ENCODE measurements around the gene SLC25A45. TPM values are rescaled to one million over a fixed set of nuclear protein-coding genes. Genes with fewer than 3 reads are reported as not detected.
A peak's percentile ranks its signal among the peaks of the same experiment; 100 is the strongest.

The SLC25A45 gene
- total RNA-seq, 1 donor from 2014 or later = 10.5 TPM

DNA sequence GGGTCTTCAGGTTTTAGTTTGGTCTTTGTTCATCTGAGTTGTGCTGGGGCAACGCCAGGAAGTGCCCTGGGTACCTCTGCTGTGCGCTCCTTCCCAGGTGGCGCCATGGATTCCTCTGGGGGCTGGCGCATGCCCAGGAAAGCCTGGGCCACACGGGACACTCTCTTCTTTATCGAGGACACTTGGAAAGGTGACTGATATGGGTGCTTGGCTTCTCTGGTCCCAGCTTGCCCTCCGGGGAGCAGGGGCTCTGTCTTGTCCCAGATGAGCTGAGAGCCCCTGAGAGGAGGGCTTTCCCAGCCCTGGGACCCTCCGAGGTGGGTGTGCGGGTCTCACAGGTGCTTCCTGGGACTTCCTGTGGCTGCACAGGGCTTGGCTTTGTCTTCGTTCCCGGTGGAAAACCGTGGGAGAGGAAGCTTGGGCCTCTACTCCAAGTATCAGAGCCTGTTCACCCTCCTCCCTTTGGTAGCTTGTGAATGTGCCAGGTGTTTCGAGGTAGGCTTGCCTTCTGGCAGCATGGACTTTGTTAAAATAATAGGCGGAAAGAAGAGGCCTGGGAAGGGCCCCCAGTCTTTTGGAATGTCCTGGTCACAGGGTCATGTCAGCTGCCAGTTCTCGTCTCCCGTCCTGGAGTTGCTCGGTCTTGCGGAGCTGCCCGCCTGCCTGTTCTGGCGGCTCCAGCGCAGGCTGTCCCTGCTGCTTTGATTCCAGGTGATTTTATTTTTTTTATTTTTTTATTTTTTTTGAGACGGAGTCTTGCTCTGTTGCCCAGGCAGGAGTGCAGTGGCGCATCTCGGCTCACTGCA, 30.0 kb upstream of the SLC25A45 start:
- DNase-seq (ENCODE audit: low spot score) = peak; percentile 74
- intact Hi-C loops (cut with DNase I) = no loop called here

GRCh38 chr11:65411681-65412070, 29.2 kb upstream of the SLC25A45 start:
- intact Hi-C loops (cut with DNase I) = no loop called here
- DNase-seq (ENCODE audit: low spot score) = peak; percentile 58

DNA sequence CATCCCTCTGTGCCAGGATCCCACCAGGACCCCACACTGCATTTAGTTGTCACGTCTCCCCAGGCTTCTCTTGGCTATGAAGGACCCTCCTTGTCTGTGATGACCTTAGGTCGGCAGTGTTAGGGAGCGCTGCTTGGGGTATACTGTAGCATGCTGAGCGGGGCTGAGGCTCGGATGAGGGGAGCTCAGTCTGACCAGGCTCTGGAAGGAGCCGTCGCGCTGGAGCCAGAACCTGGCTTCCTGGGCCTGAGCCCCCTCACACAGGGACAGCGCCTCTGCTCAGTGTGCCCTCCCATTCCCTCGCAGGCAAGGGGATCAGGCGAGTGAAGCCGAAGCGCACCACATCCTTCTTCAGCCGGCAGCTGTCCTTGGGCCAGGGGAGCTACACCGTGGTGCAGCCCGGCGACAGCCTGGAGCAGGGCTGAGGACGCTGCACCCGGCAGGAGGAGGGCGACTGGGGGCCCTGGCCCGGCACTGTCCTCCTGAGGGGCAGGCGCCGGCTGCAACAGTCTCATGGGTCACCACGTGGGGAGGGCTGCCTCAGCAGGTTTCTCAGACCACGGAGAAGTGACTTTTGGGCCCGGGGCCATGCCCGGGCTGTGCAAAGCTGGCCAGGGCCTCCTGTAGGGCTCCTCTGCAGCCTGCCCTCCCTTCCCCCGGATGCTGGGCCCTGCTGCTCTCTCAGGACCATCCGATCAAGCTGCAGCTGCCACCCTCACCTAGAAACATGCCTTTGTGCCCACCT, 28.7 kb upstream of the SLC25A45 start:
- DNase-seq (ENCODE audit: low spot score) = peak; percentile 72
- intact Hi-C loops (cut with DNase I) = no loop called here

DNA sequence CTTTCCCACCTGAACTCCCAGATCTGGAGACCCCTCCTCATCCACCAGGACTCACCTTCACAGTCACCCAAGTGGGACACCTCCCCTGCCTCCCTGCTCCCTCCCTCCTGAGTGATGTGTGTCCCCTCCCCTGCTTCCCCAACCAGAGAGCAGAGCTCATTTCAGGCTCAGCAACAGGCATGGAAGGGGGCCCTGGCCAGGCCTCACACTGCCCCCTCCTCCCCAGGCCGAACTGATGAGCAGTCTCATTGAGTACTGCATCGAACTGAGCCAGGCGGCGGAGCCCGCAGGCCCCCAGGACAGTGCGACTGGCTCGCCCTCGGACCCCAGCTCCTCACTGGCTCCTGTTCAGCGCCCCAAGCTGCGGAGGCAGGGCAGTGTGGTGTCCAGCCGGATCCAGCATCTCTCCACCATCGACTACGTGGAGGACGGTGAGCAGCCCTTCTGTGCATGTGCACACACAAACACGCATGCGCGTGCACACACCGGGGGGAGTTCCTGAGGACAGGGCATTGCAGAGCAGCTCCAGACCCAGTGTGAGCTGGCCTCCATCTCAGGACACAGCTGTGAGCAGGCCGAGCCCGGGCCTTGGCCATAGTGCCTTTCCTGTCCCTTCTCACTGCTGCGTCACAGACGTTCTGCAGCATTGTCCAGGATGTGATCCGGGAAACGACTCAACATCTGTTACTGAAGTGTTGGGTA, 22.3 kb upstream of the SLC25A45 start:
- DNase-seq (ENCODE audit: low spot score) = no peak

DNA sequence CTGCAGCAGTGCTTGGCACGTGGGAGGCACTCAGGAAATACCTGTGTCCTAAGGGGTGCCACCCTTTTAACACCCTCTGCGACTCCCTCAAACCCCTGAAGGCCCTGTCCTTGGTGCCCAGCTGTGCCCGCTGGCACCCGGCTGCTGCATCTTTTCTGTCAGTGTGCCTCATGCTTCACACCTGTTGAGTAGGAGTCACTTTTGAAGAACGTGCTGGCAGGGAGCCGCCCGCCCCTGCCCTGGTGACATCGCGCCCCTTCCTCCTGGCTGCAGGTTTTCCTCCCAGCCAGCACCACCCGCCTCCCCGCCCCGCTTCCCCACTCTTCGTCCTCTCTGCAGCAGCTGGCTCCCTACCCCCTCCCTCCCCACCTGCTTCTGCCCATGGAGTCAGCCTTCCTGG, 21.8 kb upstream of the SLC25A45 start:
- intact Hi-C loops (cut with DNase I) = no loop called here
- no peak for DNase-seq (ENCODE audit: low spot score)

More for the DNA sequence above, 22.3 kb upstream of the SLC25A45 start:
- intact Hi-C loops (cut with DNase I) = no loop called here

DNA sequence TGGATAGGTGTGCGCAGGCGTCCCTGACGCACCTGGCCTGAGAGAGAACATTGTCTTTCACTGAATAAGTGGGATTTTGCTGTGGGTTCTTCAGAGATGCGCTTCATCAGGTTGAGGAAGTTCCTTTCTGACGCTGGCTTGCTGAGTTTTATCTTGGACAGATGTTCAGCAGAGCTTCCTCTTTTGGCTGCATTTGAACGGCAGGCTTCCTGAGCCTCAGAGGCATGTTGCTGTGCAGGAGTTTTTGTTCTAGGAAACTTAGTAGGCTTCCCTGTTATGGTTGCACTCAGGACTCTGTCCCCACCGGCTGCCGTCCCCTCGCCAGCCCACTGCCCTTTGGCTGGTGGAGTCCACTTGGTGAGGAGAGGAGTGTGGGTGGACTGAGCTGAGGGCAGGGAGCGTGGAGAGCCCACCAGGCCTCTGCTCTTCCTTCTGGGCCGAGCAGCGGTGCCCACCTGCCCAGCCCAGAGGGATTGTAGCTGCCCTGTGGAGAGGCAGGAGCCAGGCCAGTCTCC, 21.2 kb upstream of the SLC25A45 start:
- no peak for DNase-seq (ENCODE audit: low spot score)
- intact Hi-C loops (cut with DNase I) = no loop called here

DNA sequence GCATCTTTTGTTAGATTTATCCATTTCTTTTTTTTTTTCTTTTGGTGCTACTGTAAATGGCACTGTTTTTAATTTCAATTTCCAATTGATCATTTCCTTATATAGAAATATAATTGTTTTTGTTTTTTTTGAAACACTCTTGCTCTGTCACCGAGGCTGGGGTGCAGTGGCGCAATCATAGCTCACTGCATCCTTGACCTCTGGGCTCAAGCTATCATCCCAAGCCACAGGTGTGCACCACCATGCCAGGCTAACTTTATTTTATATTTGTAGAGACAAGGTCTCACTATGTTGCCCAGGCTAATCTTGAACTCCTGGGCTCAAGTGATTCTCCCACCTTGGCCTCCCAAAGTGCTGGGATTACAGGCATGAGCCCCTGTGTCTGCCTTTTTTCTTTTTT, 20.3 kb upstream of the SLC25A45 start:
- intact Hi-C loops (cut with DNase I) = no loop called here
- no peak for DNase-seq (ENCODE audit: low spot score)

DNA sequence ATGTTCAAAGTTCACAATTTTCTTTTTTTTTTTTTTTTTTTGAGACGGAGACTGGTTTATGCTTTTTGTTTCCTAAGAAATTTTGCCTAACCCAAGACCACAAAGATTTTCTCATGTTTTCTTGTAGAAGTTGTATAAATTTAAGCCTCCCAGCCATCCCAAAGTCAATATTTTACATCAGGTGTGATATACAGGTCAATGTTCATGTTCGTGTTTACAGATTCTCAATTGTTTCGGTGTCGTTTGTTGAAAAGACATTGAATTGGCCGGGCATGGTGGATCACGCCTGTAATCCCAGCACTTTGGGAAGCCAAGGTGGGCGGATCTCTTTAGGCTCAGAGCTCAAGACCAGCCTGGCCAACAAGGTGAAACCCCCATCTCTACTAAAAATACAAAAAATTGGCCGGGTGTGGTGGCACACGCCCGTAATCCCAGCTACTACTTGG, 19.4 kb upstream of the SLC25A45 start:
- DNase-seq (ENCODE audit: low spot score) = no peak
- intact Hi-C loops (cut with DNase I) = no loop called here

GRCh38 chr11:65401073-65401802, 18.8 kb upstream of the SLC25A45 start:
- intact Hi-C loops (cut with DNase I) = no loop called here
- no peak for DNase-seq (ENCODE audit: low spot score)

GRCh38 chr11:65400307-65401072, 18.0 kb upstream of the SLC25A45 start:
- no peak for DNase-seq (ENCODE audit: low spot score)
- intact Hi-C loops (cut with DNase I) = no loop called here

- intact Hi-C loops (cut with DNase I) = no loop called here
- DNase-seq (ENCODE audit: low spot score) = no peak
Observed at GRCh38 chr11:65399845-65400244, 17.4 kb upstream of the SLC25A45 start.

DNA sequence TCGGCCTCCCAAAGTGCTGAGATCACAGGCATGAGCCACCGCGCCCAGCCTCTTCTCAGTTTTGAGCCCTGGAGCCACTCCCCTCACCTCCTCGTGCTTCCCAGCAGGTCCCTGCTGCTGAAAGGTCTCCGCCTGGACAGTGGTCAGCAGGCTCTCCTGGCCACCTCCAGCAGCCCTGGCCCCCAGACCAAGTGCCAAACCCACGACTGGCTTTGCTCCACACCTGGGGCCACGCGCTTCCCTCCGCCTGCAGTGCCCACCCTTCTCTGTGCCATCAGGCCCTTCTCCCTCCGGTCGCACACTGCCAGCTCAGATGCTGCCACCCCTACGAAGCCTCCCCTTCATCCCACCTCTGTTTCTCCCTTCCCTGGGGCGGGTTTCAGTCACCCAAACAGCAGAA, 16.8 kb upstream of the SLC25A45 start:
- no peak for DNase-seq (ENCODE audit: low spot score)
- intact Hi-C loops (cut with DNase I) = no loop called here

DNA sequence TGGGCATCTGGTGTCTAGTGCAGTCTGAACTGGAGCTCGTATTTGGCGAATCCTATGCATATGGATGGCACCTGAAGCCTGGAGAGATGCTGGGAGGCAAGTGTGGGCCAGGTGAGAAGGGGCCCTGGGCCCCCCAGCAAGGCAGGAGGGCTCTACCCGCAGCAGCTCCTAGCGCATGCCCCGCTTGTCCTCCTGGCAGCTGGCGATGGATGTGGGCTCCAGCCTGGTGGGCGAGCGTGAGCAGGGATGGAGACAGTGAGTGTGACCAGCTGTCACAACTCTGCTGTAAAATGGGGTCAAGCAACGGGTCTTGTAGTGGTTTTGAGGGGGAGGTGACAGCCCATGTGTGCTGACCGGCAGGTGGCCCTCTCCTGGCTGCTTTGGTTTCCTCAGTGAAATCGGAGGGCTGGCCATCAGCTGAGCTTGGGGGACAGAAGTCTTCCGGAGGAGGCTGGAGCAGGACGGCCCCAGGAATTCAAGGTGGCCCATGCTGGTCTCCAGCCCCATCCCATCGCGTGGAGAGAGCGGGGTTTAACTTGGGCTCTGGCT, 16.0 kb upstream of the SLC25A45 start:
- no peak for DNase-seq (ENCODE audit: low spot score)
- intact Hi-C loops (cut with DNase I) = no loop called here

DNA sequence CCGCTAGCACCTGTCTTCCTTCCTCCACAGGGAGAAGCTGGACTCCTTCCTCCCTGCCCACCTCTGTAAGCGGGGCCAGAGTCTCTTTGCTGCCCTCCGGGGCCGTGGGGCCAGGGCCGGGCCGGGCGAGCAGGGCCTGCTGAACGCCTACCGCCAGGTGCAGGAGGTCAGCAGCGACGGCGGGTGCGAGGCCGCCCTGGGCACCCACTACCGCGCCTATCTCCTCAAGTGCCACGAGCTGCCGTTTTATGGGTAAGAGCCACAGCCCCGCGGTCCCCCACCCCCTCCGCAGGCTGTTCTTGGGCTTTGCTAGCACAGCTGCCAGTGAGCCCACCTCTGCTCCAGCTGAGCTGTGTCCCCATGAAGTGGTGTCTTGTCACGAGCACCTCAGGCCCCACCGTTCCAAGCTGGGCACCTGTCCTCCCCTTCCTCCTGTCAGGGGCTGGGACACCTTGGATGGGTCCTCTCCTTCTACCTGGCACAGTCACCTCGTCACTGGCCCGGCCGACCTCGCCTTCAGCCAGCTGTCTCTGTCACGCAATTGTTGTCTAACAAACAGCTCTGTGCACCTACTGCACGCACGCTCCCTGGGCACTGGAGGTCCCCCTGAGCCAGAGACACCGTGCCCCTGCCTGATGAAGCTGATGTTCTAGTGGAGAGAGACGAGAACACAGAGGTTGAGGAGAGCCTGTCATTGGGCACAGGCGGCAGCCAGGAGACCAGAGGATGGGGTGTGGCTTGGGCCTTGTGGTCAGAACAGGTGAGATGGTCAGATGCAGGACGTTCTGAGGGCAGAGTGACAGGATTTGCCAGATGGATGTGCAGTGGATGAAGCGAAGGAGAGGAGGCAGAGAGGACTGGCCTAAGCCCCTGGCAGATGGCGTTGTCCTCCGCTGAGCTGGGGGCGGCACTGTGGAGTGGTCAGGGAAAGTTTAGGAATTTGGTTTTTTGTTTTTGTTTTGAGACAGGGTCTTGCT, 14.6 kb upstream of the SLC25A45 start:
- no peak for DNase-seq (ENCODE audit: low spot score)

DNA sequence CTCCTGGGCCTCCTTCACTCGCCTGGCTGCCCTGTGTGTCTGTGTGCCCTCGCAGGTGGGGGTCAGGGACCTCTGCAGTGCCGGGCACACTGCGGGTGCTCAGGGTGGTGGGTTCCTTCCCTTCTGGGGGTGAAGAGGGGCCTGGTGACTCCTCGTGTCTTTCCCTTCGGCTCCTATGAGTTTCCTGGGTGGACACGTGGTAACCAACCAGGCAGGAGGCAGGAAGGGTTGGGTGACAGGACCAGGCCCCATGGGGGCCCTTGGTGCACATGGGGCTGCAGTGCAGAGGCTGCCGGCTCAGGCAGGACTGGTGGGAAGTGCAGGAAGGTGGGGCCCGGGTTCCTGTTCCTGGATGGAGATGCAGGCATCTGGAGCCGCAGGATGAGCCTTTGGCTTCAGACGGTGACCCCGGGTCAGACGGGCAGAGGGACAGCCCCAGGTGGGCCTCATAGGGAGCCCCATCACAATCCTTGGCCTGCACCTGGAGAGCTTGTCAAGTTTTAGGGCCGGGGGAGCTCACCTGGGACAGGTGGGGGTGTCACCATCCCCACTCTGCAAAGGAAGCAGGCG, 13.6 kb upstream of the SLC25A45 start:
- DNase-seq (ENCODE audit: low spot score) = no peak

More for the DNA sequence above, 14.6 kb upstream of the SLC25A45 start:
- intact Hi-C loops (cut with DNase I) = no loop called here

GRCh38 chr11:65394125-65394536, 11.7 kb upstream of the SLC25A45 start:
- intact Hi-C loops (cut with DNase I) = no loop called here
- no peak for DNase-seq (ENCODE audit: low spot score)

More for the DNA sequence above, 13.6 kb upstream of the SLC25A45 start:
- intact Hi-C loops (cut with DNase I) = no loop called here

DNA sequence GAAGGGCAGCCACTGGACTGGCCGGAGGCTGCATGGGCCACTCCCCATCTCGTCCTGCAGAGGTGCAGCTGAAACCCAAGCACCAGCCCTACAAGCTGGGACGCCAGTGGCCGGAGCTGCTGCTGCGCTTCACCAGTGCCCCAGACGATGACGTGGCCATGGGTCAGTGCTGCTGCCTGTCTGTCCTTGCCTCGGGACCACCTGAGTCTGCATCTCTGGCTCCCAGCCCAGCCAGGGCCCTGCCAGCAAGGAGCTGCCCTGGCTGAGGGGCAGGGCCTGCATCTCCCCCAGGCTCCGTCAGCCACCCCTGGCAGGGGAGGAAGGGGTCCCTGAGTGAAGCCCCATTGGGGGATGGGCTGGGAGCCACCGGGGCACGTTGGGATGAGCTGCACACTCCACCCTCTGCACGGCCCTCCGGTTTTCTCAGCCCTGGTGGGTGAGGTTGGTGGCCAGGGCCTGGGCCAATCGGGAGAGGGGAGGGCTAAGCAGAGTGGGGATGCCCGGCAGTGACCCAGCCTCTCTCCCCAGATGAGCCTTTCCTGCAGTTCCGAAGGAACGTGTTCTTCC, 11.2 kb upstream of the SLC25A45 start:
- intact Hi-C loops (cut with DNase I) = no loop called here
- no peak for DNase-seq (ENCODE audit: low spot score)
